Fibroblast of the aortic adventitia (primary cell): ENCODE measurements around the gene PRELID2. TPM values are rescaled to one million over a fixed set of nuclear protein-coding genes. Genes with fewer than 3 reads are reported as not detected.
"Not testable (repeated sequence)": the region's sequence is repeated elsewhere in the genome, so short reads cannot be mapped to it uniquely, and the experiment has no call there.

Source experiments
- DNase-seq: peaks from one replicate; pipeline ENCODE4 v3.0.0-alpha.2; 2010; ENCODE audit warnings: low read depth
- H3K4me3 ChIP-seq: 2 replicates; pipeline ENCODE4 v1.5.1; 2011; ENCODE audit warnings: low read depth, mild to moderate bottlenecking, control low read depth, low read length, moderate library complexity
- total RNA-seq: library from RNA; depleted of rRNA; stranded (reverse); fragments of >200 nt; gene quantifications from 2 replicates; pipeline ENCODE4 v1.2.3, GENCODE V29; 2012; ENCODE audit warnings: low replicate concordance
- TF ChIP-seq, protein P1 (sequence below): IDR thresholded peaks from 2 replicates; pipeline ENCODE4 v1.5.1; 2011; ENCODE audit warnings: mild to moderate bottlenecking, low read length, control low read depth, inconsistent platforms; ENCODE audit not compliant: insufficient read depth

PRELID2 gene
- total RNA-seq, 1 donor: 35.4 TPM

DNA sequence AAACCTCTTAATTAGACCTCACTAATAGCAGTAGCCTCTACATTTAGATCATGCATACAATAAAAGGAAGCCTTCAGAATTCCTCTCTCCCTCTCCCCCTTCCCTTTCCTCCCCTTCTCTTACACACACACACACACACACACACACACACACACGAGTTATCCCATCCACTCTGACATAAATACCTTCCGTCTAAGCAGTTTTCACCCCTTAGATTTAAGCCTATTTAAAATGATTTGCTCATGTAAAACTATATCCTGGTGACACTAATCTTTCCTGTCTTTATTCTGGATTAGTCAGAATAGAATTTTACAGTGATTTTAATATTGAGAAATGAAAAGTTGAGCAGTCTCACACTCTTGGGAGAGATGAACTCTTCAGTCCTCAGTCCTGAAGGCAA lies 35.0 kb downstream of the PRELID2 start:
- TF ChIP-seq, protein P1, sequence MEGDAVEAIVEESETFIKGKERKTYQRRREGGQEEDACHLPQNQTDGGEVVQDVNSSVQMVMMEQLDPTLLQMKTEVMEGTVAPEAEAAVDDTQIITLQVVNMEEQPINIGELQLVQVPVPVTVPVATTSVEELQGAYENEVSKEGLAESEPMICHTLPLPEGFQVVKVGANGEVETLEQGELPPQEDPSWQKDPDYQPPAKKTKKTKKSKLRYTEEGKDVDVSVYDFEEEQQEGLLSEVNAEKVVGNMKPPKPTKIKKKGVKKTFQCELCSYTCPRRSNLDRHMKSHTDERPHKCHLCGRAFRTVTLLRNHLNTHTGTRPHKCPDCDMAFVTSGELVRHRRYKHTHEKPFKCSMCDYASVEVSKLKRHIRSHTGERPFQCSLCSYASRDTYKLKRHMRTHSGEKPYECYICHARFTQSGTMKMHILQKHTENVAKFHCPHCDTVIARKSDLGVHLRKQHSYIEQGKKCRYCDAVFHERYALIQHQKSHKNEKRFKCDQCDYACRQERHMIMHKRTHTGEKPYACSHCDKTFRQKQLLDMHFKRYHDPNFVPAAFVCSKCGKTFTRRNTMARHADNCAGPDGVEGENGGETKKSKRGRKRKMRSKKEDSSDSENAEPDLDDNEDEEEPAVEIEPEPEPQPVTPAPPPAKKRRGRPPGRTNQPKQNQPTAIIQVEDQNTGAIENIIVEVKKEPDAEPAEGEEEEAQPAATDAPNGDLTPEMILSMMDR: no peak
- no peak overlapping the region for H3K4me3 ChIP-seq
- no peak for DNase-seq

DNA sequence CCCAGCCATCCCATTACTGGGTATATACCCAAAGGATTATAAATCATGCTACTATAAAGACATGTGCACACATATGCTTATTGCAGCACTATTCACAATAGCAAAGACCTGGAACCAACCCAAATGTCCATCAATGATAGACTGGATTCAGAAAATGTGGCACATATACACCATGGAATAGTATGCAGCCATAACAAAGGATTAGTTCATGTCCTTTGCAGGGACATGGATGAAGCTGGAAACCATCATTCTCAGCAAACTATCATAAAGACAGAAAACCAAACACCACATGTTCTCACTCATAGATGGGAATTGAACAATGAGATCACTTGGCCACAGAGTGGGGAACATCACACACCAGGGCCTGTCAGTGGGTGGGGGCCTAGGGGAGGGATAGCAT lies 36.6 kb downstream of the PRELID2 start:
- not testable (repeated sequence) for DNase-seq, H3K4me3 ChIP-seq

DNA sequence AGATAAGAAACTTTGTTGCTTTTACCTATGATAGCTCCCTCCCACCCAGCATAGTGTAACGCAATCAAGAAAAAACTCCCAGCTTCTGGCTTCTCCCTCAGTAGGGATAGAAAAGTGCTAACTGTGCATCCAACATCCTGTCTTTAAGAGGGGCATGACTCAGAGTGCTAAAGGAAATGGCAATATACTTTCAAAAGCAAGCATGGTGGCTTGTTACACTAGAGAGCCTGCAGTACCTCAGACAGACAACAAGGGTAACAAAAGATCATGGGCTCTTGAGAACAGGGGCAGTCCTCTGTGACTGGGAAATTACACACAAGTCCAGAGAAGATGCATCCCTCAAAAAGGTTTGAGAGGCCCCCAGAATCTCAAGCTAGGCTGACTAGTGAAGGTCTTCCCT lies 37.8 kb downstream of the PRELID2 start:
- DNase-seq: peak; percentile 12
- H3K4me3 ChIP-seq: no peak overlapping the region
- TF ChIP-seq, protein P1: no peak

DNA sequence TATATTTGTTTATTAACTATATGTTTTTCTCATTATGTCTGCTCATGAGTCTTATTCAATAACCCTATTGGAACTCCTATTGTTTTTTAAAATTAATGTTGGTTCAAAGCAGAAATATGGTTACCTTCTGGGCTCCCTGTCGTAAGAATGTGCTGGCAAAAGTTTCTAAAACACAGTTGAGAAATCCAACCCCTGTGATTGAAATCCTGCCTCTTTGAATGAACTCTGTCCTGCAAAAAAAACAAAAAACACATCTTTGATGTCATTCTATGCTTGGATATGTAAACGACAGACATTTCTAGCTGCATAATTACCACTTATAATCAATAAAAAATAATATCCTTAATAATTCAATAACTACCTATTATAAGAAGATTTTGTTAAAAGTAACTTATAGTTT lies 38.8 kb downstream of the PRELID2 start:
- no peak overlapping the region for H3K4me3 ChIP-seq
- no peak for DNase-seq
- TF ChIP-seq, protein P1: no peak

DNA sequence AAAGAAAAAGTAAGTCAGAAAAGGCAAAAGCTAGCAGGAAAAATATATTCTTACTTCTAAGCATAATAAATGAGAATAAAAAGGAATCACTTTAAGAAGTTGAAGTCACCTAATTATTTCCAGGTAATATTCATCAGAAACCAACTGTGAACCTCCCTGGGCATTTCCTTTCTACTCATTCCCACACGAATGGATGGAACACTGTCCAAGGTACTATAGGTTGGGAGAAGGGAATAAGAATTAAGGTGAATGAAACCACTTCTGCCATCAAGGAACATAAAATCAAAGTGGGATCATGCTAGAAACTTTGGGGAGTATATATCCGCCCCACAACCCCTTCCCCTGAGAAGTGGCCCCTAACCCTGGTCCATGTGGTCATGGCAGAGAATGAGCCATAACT lies 41.6 kb downstream of the PRELID2 start:
- H3K4me3 ChIP-seq: no peak overlapping the region
- no peak for DNase-seq
- TF ChIP-seq, protein P1: no peak

DNA sequence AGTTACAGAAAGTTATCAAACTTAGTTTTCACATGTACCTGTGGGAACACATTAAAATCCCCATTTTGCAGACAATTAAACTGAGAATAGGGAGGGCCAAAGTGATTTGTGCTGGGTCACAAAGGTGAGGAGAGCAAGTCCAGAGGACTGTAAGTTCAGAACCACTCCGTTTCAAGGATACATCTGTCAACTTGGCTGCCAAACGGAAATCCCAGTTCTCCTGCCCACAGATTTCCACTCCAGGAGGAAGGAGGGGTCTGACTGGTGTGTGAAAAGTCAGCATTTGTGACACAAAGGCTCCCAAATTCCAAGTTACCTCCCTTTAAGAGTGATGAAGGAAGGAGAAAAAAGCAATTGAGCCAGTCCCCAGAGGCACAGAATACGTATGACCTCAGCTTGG lies 42.3 kb downstream of the PRELID2 start:
- H3K4me3 ChIP-seq: no peak overlapping the region
- TF ChIP-seq, protein P1: no peak
- no peak for DNase-seq

DNA sequence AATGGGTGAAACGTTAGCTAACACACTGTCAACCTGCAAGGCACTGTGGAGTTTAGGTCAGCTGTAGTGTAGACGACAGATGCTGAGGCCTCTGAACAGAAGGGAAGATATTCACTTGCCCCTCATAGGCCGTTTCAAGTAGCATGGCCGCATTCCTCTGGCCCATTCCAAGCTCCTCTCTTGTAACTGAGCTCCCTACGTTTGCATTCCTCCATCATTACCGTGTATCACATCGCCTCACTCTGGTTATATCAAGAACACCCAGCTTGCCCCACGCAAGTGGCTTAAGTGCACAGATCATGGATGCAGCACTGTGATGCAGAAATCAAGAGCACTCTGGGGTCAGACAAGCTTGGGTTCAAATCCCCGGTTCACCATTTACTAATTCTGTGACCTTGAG lies 43.3 kb downstream of the PRELID2 start:
- no peak for DNase-seq
- no peak overlapping the region for H3K4me3 ChIP-seq
- TF ChIP-seq, protein P1: no peak
